Epithelial cell of esophagus (primary cell): ENCODE data around the gene EFHC1.
A peak's percentile ranks its signal among the peaks of the same experiment; 100 is the strongest.

ENCODE experiments used
- DNase-seq: peaks from one replicate; pipeline ENCODE4 v3.0.0; 2010; ENCODE audit warnings: low read depth
- H3K4me3 ChIP-seq: 2 replicates; pipeline ENCODE4 v1.5.1; 2011; ENCODE audit warnings: mild to moderate bottlenecking, low read length, control low read depth
- CTCF ChIP-seq: IDR thresholded peaks from 2 replicates; pipeline ENCODE4 v1.5.1; 2011; ENCODE audit warnings: low read depth, mild to moderate bottlenecking, low read length, control low read depth, inconsistent platforms; ENCODE audit not compliant: insufficient read depth; ENCODE audit errors: missing control alignments

EFHC1 gene, protein sequence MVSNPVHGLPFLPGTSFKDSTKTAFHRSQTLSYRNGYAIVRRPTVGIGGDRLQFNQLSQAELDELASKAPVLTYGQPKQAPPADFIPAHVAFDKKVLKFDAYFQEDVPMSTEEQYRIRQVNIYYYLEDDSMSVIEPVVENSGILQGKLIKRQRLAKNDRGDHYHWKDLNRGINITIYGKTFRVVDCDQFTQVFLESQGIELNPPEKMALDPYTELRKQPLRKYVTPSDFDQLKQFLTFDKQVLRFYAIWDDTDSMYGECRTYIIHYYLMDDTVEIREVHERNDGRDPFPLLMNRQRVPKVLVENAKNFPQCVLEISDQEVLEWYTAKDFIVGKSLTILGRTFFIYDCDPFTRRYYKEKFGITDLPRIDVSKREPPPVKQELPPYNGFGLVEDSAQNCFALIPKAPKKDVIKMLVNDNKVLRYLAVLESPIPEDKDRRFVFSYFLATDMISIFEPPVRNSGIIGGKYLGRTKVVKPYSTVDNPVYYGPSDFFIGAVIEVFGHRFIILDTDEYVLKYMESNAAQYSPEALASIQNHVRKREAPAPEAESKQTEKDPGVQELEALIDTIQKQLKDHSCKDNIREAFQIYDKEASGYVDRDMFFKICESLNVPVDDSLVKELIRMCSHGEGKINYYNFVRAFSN

DNA sequence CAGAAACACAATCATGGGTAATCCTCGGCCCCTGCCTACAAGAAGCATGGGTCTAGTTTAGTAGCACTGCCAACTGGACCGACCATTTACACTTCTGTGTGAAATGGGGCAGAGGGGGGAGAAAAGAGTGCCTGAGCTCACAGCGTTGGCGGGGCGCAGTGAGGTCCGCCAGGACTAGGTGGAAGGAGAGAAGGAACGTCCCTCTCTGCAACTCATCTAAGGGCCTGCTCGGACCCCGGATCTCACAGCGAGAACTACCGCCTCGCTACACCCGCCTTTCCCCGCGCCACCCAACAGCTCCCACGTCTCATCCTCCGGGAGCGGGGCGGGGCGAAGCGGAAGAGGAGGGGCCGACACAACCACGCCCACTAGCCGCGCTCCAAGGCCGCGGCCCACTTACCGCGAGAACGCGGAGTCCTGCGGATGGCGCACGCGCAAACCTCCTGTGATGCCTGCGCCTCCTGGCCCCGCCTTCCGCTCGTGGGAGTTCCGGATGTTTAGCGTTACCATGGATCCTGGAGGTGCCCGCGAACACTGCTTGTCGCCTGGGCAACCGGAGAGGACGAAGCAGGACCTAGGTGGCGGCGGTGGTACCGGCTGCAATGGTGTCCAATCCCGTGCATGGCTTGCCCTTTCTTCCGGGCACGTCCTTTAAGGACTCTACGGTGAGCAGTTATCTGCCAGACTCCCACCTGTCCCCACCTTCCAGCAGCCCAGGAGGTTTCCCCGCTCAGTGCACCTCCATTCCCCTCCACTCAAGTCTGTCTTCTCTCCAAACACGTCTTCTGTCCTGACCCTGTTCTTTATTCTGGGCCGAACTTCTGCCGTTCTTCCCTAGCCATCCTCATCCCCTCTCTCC lies at the start of gene EFHC1:
EFHC1 (plus strand) TSS at position 534 of the 859 bp plus-strand sequence; CDS start at position 603, 69 bp downstream.
- TF ChIP-seq CTCF = no peak
- DNase-seq = peak; percentile 98
- H3K4me3 ChIP-seq = peak within 1 kb of the TSS; percentile 69

GRCh38 chr6:52371656-52372191 lies 48.4 kb upstream of the EFHC1 start:
- DNase-seq = peak; percentile 23
- TF ChIP-seq CTCF = no peak

GRCh38 chr6:52373151-52373690 lies 46.9 kb upstream of the EFHC1 start:
- TF ChIP-seq CTCF = no peak

More at GRCh38 chr6:52371656-52372191, 48.4 kb upstream of the EFHC1 start:
- no peak overlapping the region for H3K4me3 ChIP-seq

DNA sequence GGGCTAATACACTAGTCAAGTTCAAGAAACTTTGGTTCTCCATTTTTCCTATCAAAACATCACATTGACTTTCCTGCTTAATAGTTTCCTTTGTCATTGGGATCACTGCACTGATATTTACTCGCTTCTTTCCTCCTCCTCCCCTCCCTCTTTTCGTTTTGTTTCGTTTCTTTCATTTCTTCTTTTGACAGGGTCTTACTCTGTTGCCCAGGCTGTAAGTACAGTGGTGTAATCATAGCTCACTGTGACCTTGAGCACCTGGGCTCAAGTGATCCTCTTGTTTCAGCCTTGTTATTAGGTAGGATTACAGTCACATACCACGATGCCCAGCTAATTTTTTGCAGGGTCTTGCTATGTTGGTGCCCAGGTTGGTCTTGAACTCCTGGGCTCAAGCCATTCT lies 45.9 kb upstream of the EFHC1 start:
- no peak for TF ChIP-seq CTCF
- H3K4me3 ChIP-seq = no peak overlapping the region
- no peak for DNase-seq

More at GRCh38 chr6:52373151-52373690, 46.9 kb upstream of the EFHC1 start:
- no peak for DNase-seq
- no peak overlapping the region for H3K4me3 ChIP-seq

DNA sequence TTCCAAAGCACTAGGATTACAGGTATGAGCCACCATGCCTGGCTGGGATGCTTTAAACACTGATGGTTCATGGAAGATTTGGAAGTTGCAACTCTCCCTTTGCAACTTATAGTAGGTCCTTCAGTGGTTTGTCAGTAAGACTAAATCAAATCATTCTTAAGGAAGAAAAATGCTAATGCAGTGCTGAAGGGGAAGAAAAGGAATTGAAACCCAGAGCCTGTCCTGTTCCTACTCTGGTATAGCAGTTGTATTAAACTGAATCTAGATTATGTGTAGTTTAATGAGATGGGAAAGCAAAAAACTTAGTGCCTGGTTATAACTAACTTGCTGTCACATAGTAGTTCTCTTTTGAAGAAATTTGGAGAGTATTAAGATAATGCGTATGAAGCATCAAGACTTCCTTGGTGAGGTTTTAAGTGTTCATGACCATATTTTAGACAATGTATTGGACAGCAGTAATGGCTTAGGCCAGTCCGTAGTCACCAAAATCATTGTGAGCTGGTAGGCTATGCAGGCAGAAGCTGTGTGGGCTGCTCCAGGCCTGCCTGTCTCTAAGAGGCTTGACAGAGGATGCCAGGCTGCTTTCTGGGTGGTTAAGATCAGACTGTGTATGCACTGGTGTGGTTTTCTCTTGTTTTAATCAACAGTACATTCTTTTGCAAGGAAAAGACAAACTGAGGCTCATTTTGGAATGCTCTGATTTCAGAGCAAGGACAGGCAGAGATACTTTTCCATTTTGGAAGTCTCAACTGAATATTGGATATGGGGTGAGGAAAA lies 44.2 kb upstream of the EFHC1 start:
- no peak for TF ChIP-seq CTCF
- H3K4me3 ChIP-seq = no peak overlapping the region
- no peak for DNase-seq

- no peak for TF ChIP-seq CTCF
- H3K4me3 ChIP-seq = no peak overlapping the region
- DNase-seq = no peak
These were observed 43.4 kb upstream of the EFHC1 start for GRCh38 chr6:52376763-52377162.
